CD14-positive monocyte (primary cell): ENCODE data around the gene METTL15. TPM values are rescaled to one million over a fixed set of nuclear protein-coding genes. Genes with fewer than 3 reads are reported as not detected.
A peak's percentile ranks its signal among the peaks of the same experiment; 100 is the strongest.
"Not testable (repeated sequence)": the region's sequence is repeated elsewhere in the genome, so short reads cannot be mapped to it uniquely, and the experiment has no call there.

ENCODE experiments used
- DNase-seq, 3 donors: peaks; one replicate each; pipeline ENCODE4 v3.0.0-alpha.2; 2011 to 2022
- H2AFZ ChIP-seq: 2 replicates; pipeline ENCODE4 v1.6.0; 2012; ENCODE audit warnings: mild to moderate bottlenecking, low read depth, low read length, inconsistent platforms; ENCODE audit not compliant: insufficient read depth, poor library complexity, severe bottlenecking
- H3K27ac ChIP-seq, 2 donors: 1 replicate in 1 of 2; 2 replicates in 1 of 2; pipeline ENCODE4 v1.5.1; 2012 to 2013; ENCODE audit warnings: low read length in 2 of 2, control low read depth in 1 of 2, inconsistent platforms in 1 of 2, low read depth in 1 of 2, mild to moderate bottlenecking in 1 of 2
- H3K27me3 ChIP-seq, 2 donors: one replicate each; pipeline versions ENCODE4 v1.6.0 to v1.6.1; 2011 to 2013; ENCODE audit warnings: low read length in 2 of 2; ENCODE audit not compliant: control insufficient read depth in 2 of 2, insufficient read depth in 2 of 2
- H3K36me3 ChIP-seq, 2 donors: replicated peaks in 1 of 2; 1 replicate in 1 of 2; 2 replicates in 1 of 2; pipeline versions ENCODE4 v1.5.1 to v1.6.1; 2012 to 2013; ENCODE audit warnings: low read length in 2 of 2, control low read depth in 1 of 2, inconsistent platforms in 1 of 2, mild to moderate bottlenecking in 1 of 2; ENCODE audit not compliant: insufficient read depth in 2 of 2, control insufficient read depth in 1 of 2
- H3K4me1 ChIP-seq, 2 donors: 1 replicate in 1 of 2; 2 replicates in 1 of 2; pipeline versions ENCODE4 v1.5.1 to v1.6.1; 2012 to 2013; ENCODE audit warnings: low read length in 2 of 2, control low read depth in 1 of 2, inconsistent platforms in 1 of 2, mild to moderate bottlenecking in 1 of 2, moderate library complexity in 1 of 2; ENCODE audit not compliant: insufficient read depth in 2 of 2, control insufficient read depth in 1 of 2
- H3K4me2 ChIP-seq: replicated peaks from 2 replicates; pipeline ENCODE3; 2012; ENCODE audit warnings: low read length, moderate library complexity, mild to moderate bottlenecking; ENCODE audit not compliant: poor library complexity, severe bottlenecking; ENCODE audit errors: extremely low read depth
- H3K4me3 ChIP-seq, 3 experiments: fragments of 200-600 bp in 1 of 3; sonication (generic) in 1 of 3; replicated peaks in 1 of 3; 1 replicate in 2 of 3; 2 replicates in 1 of 3; pipeline ENCODE4 v1.5.1; 2011 to 2013; ENCODE audit warnings: low read length in 3 of 3, mild to moderate bottlenecking in 3 of 3, control low read depth in 2 of 3, low read depth in 2 of 3, inconsistent platforms in 1 of 3, moderate library complexity in 1 of 3
- H3K79me2 ChIP-seq: 2 replicates; pipeline ENCODE4 v1.6.0; 2012; ENCODE audit warnings: mild to moderate bottlenecking, control low read depth, inconsistent platforms, low read length, moderate library complexity; ENCODE audit not compliant: insufficient read depth
- H3K9ac ChIP-seq: 2 replicates; pipeline ENCODE4 v1.6.0; 2017; ENCODE audit warnings: low read length, mild to moderate bottlenecking; ENCODE audit not compliant: insufficient read depth, poor library complexity, severe bottlenecking
- H3K9me3 ChIP-seq, 2 donors: replicated peaks in 1 of 2; 1 replicate in 1 of 2; 2 replicates in 1 of 2; pipeline versions ENCODE4 v1.5.1 to v1.6.1; 2012 to 2013; ENCODE audit warnings: low read length in 2 of 2, control low read depth in 1 of 2; ENCODE audit not compliant: control insufficient read depth in 1 of 2, insufficient read depth in 1 of 2
- H4K20me1 ChIP-seq: 2 replicates; pipeline ENCODE4 v1.6.0; 2012; ENCODE audit warnings: mild to moderate bottlenecking, low read length, control low read depth, moderate library complexity; ENCODE audit not compliant: insufficient read depth
- H3K27ac Mint-ChIP-seq, 7 donors: one replicate each; pipeline ENCODE4 v1.8.0; 2020; ENCODE audit warnings: mild to moderate bottlenecking in 7 of 7, mixed read lengths in 7 of 7, moderate library complexity in 6 of 7, inconsistent platforms in 2 of 7
- H3K27me3 Mint-ChIP-seq, 3 donors: one replicate each; pipeline ENCODE4 v1.8.0; 2021 to 2022; ENCODE audit warnings: low read depth in 3 of 3, mild to moderate bottlenecking in 3 of 3, mixed read lengths in 3 of 3, moderate library complexity in 3 of 3, inconsistent platforms in 1 of 3
- H3K36me3 Mint-ChIP-seq, 2 donors: one replicate each; pipeline ENCODE4 v1.8.0; 2020; ENCODE audit warnings: mixed read lengths in 2 of 2, inconsistent platforms in 1 of 2, mild to moderate bottlenecking in 1 of 2
- H3K4me1 Mint-ChIP-seq: one replicate; pipeline ENCODE4 v1.8.0; 2020; ENCODE audit warnings: mild to moderate bottlenecking, mixed read lengths
- H3K4me3 Mint-ChIP-seq, 2 donors: one replicate each; pipeline ENCODE4 v1.8.0; 2020; ENCODE audit warnings: mild to moderate bottlenecking in 2 of 2, mixed read lengths in 2 of 2, moderate library complexity in 1 of 2
- H3K9me3 Mint-ChIP-seq, 7 donors: one replicate each; pipeline ENCODE4 v1.8.0; 2020 to 2022; ENCODE audit warnings: mixed read lengths in 7 of 7, mild to moderate bottlenecking in 6 of 7, moderate library complexity in 6 of 7, inconsistent platforms in 2 of 7
- WGBS: methylation state at CpG from one replicate; pipeline ENCODE4 v1.1.5; 2013; ENCODE audit warnings: missing lambda C conversion rate; ENCODE audit not compliant: insufficient coverage; 5-methylcytosine and 5-hydroxymethylcytosine counted together
- intact Hi-C, 2 donors: fragments of 100-400 bp; cut with micrococcal nuclease; formaldehyde crosslinking; loops; one replicate each; pipeline versions ENCODE4 v1.15.0 to v1.15.1; 2023
- polyA plus RNA-seq, 3 donors: library from polyadenylated mRNA; depleted of rRNA in 1 of 3; unstranded in 2 of 3; stranded (reverse) in 1 of 3; fragments of 300-500 nt in 2 of 3; fragments of >200 nt in 1 of 3; fragmentation: Illumina TruSeq in 2 of 3; gene quantifications; 1 replicate in 2 of 3; 2 replicates in 1 of 3; pipeline ENCODE4 v1.2.3, GENCODE V29; 2012 to 2021
- TF ChIP-seq, protein P1 (sequence below): fragments of 200-600 bp; IDR thresholded peaks from one replicate; pipeline ENCODE4 v1.8.0; 2022; ENCODE audit warnings: antibody characterized with exemption, mild to moderate bottlenecking

METTL15 gene
- polyA plus RNA-seq, 3 donors, result 2.3 to 2.9 (median 2.6) TPM

DNA sequence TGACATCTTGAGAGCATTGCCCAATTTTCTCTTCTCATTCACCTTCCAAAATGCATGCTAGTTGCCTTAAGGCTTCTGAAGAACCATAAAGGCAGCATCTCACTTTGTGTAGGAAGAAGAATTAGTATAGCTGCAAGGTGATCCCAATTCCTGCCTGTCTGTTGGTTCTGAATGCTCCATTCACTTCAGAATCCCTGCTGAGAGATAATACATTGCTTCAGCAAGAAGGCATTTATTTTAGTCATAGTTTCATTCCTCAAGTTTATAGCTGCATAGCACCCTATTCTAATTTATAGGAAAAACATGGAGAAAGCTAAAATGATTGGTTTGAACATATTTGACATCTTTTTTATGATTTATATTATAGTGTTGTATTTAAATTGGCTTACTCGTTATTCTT, 181.3 kb downstream of the METTL15 start:
- Histone ChIP-seq H3K4me1 (no peaks in the 10 kb centered on the region), H4K20me1 (no peaks in the 10 kb centered on the region), H3K36me3 (no peaks in the 10 kb centered on the region), H3K4me3 (no peak overlapping the region), H2AFZ (no peak overlapping the region), H3K27ac (no peak overlapping the region), H3K79me2 (no peaks in the 10 kb centered on the region), H3K9me3 (no peaks in the 10 kb centered on the region), H3K9ac (no peak overlapping the region), H3K4me2 (no peak overlapping the region), H3K27me3 (no peaks in the 10 kb centered on the region)
- Mint-ChIP-seq H3K36me3 (peaks cover 3 to 15% of the 10 kb centered on the region in 2 donors), H3K27ac (no peak overlapping the region), H3K9me3 (peaks cover 0 to 5% (median 0%) of the 10 kb centered on the region in 7 donors), H3K4me1 (no peaks in the 10 kb centered on the region), H3K4me3 (no peak overlapping the region), H3K27me3 (no peaks in the 10 kb centered on the region)
- no CpG with 5 or more reads among the region's 1 CpG for WGBS
- intact Hi-C loops, result no loop called here
- no peak for DNase-seq
- TF ChIP-seq, protein P1, sequence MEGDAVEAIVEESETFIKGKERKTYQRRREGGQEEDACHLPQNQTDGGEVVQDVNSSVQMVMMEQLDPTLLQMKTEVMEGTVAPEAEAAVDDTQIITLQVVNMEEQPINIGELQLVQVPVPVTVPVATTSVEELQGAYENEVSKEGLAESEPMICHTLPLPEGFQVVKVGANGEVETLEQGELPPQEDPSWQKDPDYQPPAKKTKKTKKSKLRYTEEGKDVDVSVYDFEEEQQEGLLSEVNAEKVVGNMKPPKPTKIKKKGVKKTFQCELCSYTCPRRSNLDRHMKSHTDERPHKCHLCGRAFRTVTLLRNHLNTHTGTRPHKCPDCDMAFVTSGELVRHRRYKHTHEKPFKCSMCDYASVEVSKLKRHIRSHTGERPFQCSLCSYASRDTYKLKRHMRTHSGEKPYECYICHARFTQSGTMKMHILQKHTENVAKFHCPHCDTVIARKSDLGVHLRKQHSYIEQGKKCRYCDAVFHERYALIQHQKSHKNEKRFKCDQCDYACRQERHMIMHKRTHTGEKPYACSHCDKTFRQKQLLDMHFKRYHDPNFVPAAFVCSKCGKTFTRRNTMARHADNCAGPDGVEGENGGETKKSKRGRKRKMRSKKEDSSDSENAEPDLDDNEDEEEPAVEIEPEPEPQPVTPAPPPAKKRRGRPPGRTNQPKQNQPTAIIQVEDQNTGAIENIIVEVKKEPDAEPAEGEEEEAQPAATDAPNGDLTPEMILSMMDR, result no peak

- H3K4me2 ChIP-seq, H3K36me3 ChIP-seq, H4K20me1 ChIP-seq, H3K79me2 ChIP-seq, H3K27me3 Mint-ChIP-seq, H3K9me3 Mint-ChIP-seq, H3K9ac ChIP-seq, H3K4me3 ChIP-seq, H2AFZ ChIP-seq, DNase-seq, H3K4me1 ChIP-seq, H3K4me1 Mint-ChIP-seq, H3K9me3 ChIP-seq, H3K4me3 Mint-ChIP-seq, intact Hi-C loops, H3K27ac ChIP-seq, H3K27me3 ChIP-seq: not testable (repeated sequence)
- peak overlapping the region in 1 of 7 donors; percentile 14 for H3K27ac Mint-ChIP-seq
- WGBS, result no CpG with 5 or more reads among the region's 7 CpGs
- H3K36me3 Mint-ChIP-seq, result peaks cover 9 to 18% of the 10 kb centered on the region in 2 donors
These were observed 182.8 kb downstream of the METTL15 start for GRCh38 chr11:28290995-28291394.
